MM.1S (cell line): ENCODE results near the gene DLGAP1.

Experiments
- CTCF ChIP-seq: fragments of 300-600 bp; sonication (generic); IDR thresholded peaks from 2 replicates; pipeline ENCODE4 v1.5.1; 2016; ENCODE audit warnings: antibody characterized with exemption, low read length, mixed read lengths
- EZH2 ChIP-seq: fragments of 300-600 bp; sonication (generic); optimal IDR thresholded peaks from 2 replicates; pipeline ENCODE3; 2017; ENCODE audit warnings: low read depth, mild to moderate bottlenecking, antibody characterized with exemption, low read length, mixed read lengths

DNA sequence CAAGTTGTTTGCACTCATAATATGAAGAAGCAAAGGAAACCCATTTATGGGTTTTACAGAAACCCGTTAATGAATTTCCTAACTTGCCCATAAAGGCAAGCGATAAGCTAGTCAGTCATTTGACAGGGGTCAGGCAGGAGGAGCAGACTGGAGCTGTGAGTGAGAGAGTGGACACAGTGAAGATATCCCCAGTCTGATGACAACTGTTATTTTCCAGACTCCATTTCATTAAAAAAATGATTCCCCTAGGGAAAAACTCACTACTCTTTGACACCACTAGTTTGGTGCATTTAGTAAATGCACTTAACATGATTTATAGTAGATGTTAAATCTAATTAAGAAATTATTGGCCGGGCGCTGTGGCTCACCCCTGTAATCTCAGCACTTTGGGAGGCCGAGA is 924.3 kb downstream of the DLGAP1 start:
- no peak for TF ChIP-seq CTCF
- no peak for TF ChIP-seq EZH2
